Measurements from ENCODE around the gene GID8.

The GID8 gene

GRCh38 chr20:62908971-62909791 is 28.8 kb upstream of the GID8 start:
- Mint-ChIP-seq H3K36me3 (ENCODE audit: low read depth) (peaks cover 70% of the 10 kb centered on the region), H3K27me3 (ENCODE audit: low read depth) (no peaks in the 10 kb centered on the region), H3K9me3 (no peaks in the 10 kb centered on the region), H3K27ac (no peak overlapping the region), H3K4me1 (ENCODE audit: low read depth) (peaks cover 2% of the 10 kb centered on the region), H3K4me3 (no peak overlapping the region)
- no peak for DNase-seq (ENCODE audit: low spot score)

DNA sequence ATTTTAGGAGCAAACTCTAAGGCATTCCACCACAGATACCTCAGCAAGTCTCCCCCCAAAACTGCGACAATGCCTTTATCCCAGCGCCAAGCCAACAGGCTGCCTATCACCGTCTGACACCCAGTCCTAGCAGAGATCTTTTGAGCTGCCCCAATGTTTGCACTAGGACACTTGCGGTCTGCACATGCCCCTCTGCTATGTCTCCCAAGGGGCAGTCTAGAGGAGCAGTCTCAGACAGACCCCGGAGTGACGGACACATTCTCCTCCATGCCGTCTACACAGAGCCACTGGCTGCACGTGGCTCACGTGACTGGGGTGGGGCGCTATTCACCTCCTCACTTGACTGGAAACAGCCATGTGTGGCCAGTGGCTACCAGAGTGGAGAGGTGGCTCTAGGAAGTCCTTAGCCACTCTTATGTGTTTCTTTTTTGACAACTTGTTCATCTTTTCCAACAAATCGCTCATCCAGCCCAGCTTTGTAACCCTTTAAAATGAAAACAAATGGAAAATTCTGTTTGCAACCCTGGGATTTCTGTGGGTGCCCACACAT is 27.7 kb upstream of the GID8 start:
- H3K9me3 Mint-ChIP-seq, result no peaks in the 10 kb centered on the region
- H3K4me1 Mint-ChIP-seq (ENCODE audit: low read depth), result peaks cover 8% of the 10 kb centered on the region
- no peak for DNase-seq (ENCODE audit: low spot score)
- H3K4me3 Mint-ChIP-seq, result no peak overlapping the region
- H3K36me3 Mint-ChIP-seq (ENCODE audit: low read depth), result peaks cover 60% of the 10 kb centered on the region
- no peak overlapping the region for H3K27ac Mint-ChIP-seq
- no peaks in the 10 kb centered on the region for H3K27me3 Mint-ChIP-seq (ENCODE audit: low read depth)

DNA sequence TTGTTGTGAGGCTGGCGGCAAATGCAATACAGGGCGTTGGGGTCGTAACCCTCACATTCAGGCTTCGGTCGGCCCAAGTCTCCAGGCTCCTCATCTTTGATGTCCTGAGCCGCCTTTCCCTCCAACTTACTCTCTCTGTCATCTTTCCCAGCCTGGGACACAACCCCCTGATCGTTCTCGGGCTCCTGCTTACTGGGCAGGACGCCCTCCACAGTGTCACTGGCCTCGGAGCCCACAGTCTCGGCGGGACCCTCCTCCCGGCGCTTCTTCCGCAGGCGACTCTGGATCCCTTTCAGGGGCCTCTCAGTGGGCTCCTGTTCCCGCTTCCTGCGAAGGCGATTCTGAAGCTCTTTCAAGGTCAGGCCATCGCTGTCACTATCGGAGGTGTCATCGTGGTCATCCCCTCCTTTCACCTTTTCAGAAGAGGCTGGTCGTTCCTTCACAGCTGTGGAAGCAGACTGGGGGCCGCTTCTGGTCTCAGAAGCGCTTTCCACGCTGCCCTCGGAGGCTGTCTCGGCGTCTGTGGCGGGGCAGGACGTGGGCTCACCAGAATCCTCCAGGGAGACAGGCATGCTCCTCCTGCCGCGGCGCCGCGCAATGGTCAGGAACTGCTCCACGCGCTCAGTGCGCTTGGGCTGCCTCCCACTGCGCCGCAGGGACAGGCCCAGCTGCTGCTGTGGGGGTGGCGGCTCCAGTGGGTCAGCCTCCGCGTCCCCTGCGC is 27.0 kb upstream of the GID8 start:
- DNase-seq (ENCODE audit: low spot score), result no peak
- H3K36me3 Mint-ChIP-seq (ENCODE audit: low read depth), result peaks cover 56% of the 10 kb centered on the region
- H3K27me3 Mint-ChIP-seq (ENCODE audit: low read depth), result no peaks in the 10 kb centered on the region
- no peaks in the 10 kb centered on the region for H3K9me3 Mint-ChIP-seq
- no peak overlapping the region for H3K4me3 Mint-ChIP-seq
- H3K27ac Mint-ChIP-seq, result no peak overlapping the region
- peaks cover 8% of the 10 kb centered on the region for H3K4me1 Mint-ChIP-seq (ENCODE audit: low read depth)

- no peak for DNase-seq (ENCODE audit: low spot score)
- Mint-ChIP-seq H3K36me3 (ENCODE audit: low read depth) (peaks cover 51% of the 10 kb centered on the region), H3K9me3 (no peaks in the 10 kb centered on the region), H3K27ac (no peak overlapping the region), H3K4me1 (ENCODE audit: low read depth) (peaks cover 11% of the 10 kb centered on the region), H3K27me3 (ENCODE audit: low read depth) (no peaks in the 10 kb centered on the region), H3K4me3 (no peak overlapping the region)
Measured at GRCh38 chr20:62911701-62912280, 26.2 kb upstream of the GID8 start.

- H3K27ac Mint-ChIP-seq, result no peak overlapping the region
- DNase-seq (ENCODE audit: low spot score), result no peak
- H3K27me3 Mint-ChIP-seq (ENCODE audit: low read depth), result no peaks in the 10 kb centered on the region
- H3K4me3 Mint-ChIP-seq, result no peak overlapping the region
- H3K36me3 Mint-ChIP-seq (ENCODE audit: low read depth), result peaks cover 46% of the 10 kb centered on the region
- no peaks in the 10 kb centered on the region for H3K9me3 Mint-ChIP-seq
- peaks cover 24% of the 10 kb centered on the region for H3K4me1 Mint-ChIP-seq (ENCODE audit: low read depth)
Measured at GRCh38 chr20:62913043-62913630, 24.8 kb upstream of the GID8 start.

DNA sequence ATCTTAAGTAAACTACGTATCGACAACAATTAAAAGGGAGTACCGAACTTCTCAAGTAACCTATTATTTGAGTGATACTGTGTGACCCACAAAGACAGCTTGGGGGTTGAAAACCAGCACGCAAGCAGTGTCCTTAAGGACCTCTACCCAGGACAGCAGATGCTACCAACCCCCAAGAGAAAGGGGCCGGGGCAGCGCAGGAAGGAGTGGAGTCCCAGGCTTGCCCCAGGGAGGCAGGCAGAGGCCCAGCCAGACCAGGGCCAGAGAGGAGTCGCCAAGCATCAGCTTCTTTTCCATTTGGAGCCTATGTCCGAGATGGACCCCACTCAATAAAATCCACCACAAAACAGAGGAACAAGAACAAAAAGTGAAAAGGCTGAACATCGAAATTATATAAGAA is 23.5 kb upstream of the GID8 start:
- H3K4me1 Mint-ChIP-seq (ENCODE audit: low read depth), result peaks cover 37% of the 10 kb centered on the region
- no peak for DNase-seq (ENCODE audit: low spot score)
- H3K27ac Mint-ChIP-seq, result no peak overlapping the region
- H3K27me3 Mint-ChIP-seq (ENCODE audit: low read depth), result no peaks in the 10 kb centered on the region
- no peak overlapping the region for H3K4me3 Mint-ChIP-seq
- peaks cover 41% of the 10 kb centered on the region for H3K36me3 Mint-ChIP-seq (ENCODE audit: low read depth)
- no peaks in the 10 kb centered on the region for H3K9me3 Mint-ChIP-seq

DNA sequence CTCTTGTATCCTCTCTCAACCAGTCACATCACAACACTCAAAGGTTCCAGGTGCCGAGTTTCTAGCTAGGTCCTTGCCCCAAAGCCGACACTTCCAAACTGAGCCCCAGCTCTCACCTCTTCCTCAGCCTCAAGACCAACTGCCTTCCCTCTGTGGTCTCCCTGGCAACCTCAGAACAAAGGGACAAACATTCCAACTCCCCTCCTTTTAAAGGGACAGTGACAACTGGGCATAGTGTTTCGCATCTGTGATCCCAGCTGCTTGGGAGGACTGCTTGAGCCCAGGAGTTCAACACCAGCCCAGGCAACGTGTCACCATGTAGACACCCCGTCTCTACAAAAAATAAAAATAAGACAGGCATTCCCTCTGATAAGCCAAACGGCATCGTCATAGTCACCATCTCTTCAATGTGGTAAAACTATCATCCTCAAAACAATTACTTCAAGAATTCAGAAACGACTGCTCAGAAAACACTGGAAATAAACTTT is 22.9 kb upstream of the GID8 start:
- Mint-ChIP-seq H3K9me3 (no peaks in the 10 kb centered on the region), H3K36me3 (ENCODE audit: low read depth) (peaks cover 36% of the 10 kb centered on the region), H3K4me1 (ENCODE audit: low read depth) (peaks cover 43% of the 10 kb centered on the region), H3K27me3 (ENCODE audit: low read depth) (no peaks in the 10 kb centered on the region), H3K27ac (peak overlapping the region; percentile 73), H3K4me3 (peak overlapping the region; percentile 20)
- DNase-seq (ENCODE audit: low spot score), result no peak

DNA sequence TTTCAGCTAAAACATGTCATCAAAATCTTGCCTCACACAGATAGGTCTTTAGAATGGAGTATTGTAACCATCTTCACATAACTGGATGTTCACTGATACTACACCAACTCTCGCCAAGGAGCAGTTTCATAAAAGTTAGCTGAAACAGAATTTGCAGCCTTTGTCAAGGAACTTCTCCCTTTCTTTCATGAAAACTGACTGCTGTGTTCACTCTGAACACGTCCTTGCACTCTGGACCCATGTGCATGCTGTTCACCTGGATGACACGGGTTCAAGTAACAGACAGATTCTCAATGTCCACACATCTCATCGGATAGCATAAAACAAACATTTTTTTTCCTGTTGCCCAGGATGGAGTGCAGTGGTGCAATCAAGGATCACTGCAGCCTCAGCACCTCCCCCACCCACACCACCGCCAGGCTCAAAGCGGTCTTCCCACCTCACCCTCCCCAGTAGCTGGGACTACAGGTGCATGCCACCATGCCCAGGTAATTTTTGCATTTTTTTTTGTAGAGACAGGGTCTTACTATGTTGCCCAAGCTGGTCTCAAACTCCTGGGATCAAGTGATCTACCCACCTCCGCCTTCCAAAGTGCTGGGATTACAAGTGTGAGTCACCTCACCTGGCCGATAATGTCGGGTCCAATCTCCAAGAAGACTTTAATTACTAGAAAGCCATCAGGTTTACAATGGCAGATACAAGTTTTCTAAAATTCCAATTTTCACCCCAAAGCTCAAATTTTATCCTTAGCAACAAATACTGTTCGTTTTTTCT is 21.1 kb upstream of the GID8 start:
- Mint-ChIP-seq H3K36me3 (ENCODE audit: low read depth) (peaks cover 23% of the 10 kb centered on the region), H3K9me3 (no peaks in the 10 kb centered on the region)

GRCh38 chr20:62917720-62918119 is 20.2 kb upstream of the GID8 start:
- H3K4me3 Mint-ChIP-seq, result peak overlapping the region; percentile 84

More for the DNA sequence above, 21.1 kb upstream of the GID8 start:
- DNase-seq (ENCODE audit: low spot score), result no peak
- peak overlapping the region; percentile 36 for H3K27ac Mint-ChIP-seq
- peak overlapping the region; percentile 84 for H3K4me3 Mint-ChIP-seq
- H3K4me1 Mint-ChIP-seq (ENCODE audit: low read depth), result peaks cover 53% of the 10 kb centered on the region
- no peaks in the 10 kb centered on the region for H3K27me3 Mint-ChIP-seq (ENCODE audit: low read depth)

GRCh38 chr20:62918147-62918546 is 19.8 kb upstream of the GID8 start:
- DNase-seq (ENCODE audit: low spot score), result no peak
- no peaks in the 10 kb centered on the region for H3K9me3 Mint-ChIP-seq
- H3K4me3 Mint-ChIP-seq, result peak overlapping the region; percentile 84
- H3K27me3 Mint-ChIP-seq (ENCODE audit: low read depth), result no peaks in the 10 kb centered on the region
- H3K27ac Mint-ChIP-seq, result peak overlapping the region; percentile 88
- H3K36me3 Mint-ChIP-seq (ENCODE audit: low read depth), result peaks cover 20% of the 10 kb centered on the region
- H3K4me1 Mint-ChIP-seq (ENCODE audit: low read depth), result peaks cover 61% of the 10 kb centered on the region

More at GRCh38 chr20:62917720-62918119, 20.2 kb upstream of the GID8 start:
- Mint-ChIP-seq H3K4me1 (ENCODE audit: low read depth) (peaks cover 60% of the 10 kb centered on the region), H3K9me3 (no peaks in the 10 kb centered on the region), H3K36me3 (ENCODE audit: low read depth) (peaks cover 22% of the 10 kb centered on the region), H3K27ac (peak overlapping the region; percentile 88), H3K27me3 (ENCODE audit: low read depth) (no peaks in the 10 kb centered on the region)
- DNase-seq (ENCODE audit: low spot score), result no peak

- Mint-ChIP-seq H3K9me3 (no peaks in the 10 kb centered on the region), H3K27me3 (ENCODE audit: low read depth) (no peaks in the 10 kb centered on the region), H3K4me3 (peak overlapping the region; percentile 84), H3K27ac (peak overlapping the region; percentile 88), H3K4me1 (ENCODE audit: low read depth) (peaks cover 63% of the 10 kb centered on the region), H3K36me3 (ENCODE audit: low read depth) (peaks cover 18% of the 10 kb centered on the region)
- peak; percentile 61 for DNase-seq (ENCODE audit: low spot score)
Measured at GRCh38 chr20:62918831-62919230, 19.1 kb upstream of the GID8 start.

DNA sequence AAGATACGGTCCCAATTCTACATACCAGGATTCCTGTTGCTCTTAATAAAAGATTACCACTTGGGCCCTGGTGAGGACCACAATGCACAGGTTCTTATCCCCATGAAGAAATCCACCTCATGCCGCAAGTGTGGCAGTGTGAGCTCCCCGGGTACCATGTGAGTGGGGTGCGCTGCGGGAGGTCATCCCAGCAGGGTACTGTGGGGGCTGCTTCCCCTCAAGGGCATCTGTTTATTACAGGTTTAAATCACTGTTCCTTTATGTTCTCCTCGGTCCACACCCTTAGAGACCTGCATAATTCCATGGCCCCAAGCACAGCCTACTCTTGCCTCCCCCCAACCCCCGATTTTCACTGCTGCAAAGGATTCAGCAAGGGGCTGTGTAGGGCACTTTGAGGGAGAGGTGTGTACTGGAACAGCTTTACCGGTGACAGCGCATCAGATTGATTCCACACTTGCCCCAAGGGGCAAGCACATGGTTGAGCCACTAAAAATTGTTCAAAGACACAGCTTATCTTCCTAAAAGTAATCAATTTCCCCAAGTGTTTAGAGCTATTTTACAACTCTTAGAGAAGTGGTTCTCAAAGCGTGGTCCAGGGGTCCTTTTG is 17.8 kb upstream of the GID8 start:
- H3K4me3 Mint-ChIP-seq, result peak overlapping the region; percentile 84
- H3K36me3 Mint-ChIP-seq (ENCODE audit: low read depth), result peaks cover 21% of the 10 kb centered on the region
- no peaks in the 10 kb centered on the region for H3K27me3 Mint-ChIP-seq (ENCODE audit: low read depth)
- no peak for DNase-seq (ENCODE audit: low spot score)
- peaks cover 67% of the 10 kb centered on the region for H3K4me1 Mint-ChIP-seq (ENCODE audit: low read depth)
- H3K27ac Mint-ChIP-seq, result peak overlapping the region; percentile 88
- no peaks in the 10 kb centered on the region for H3K9me3 Mint-ChIP-seq

Data from T-helper 2 cell treated with Interferon-gamma antibody and Interleukin-4, amounts not matched to agents 5 μg/mL and 100 μg/mL, for 36 hours (primary cell).